Activated CD4-positive, alpha-beta T cell treated with anti-CD3 and anti-CD28 coated beads, Interleukin-2, amount 10 ng/mL, durations not matched to agents 7 days and 5 days (primary cell): ENCODE data around the gene OR10V1. TPM values are rescaled to one million over a fixed set of nuclear protein-coding genes. Genes with fewer than 3 reads are reported as not detected.

ENCODE experiments used
- CTCF ChIA-PET: fragments of 350-600 bp; sonication (Branson Sonifier 250); formaldehyde crosslinking; loops from one replicate; lab custom pipeline; 2021; ENCODE audit warnings: antibody characterized with exemption; lab: Charles Lee
- POLR2A ChIA-PET: fragments of 350-600 bp; sonication (Branson Sonifier 250); formaldehyde crosslinking; loops from one replicate; lab custom pipeline; 2021; ENCODE audit warnings: antibody characterized with exemption; lab: Charles Lee
- DNase-seq: peaks from one replicate; pipeline ENCODE4 v3.0.0-alpha.2; 2020
- H3K27ac Mint-ChIP-seq: one replicate; pipeline ENCODE4 v1.8.0; 2021; ENCODE audit warnings: mild to moderate bottlenecking, moderate library complexity, mixed read lengths
- H3K27me3 Mint-ChIP-seq: one replicate; pipeline ENCODE4 v1.8.0; 2021; ENCODE audit warnings: mixed read lengths
- H3K36me3 Mint-ChIP-seq: one replicate; pipeline ENCODE4 v1.8.0; 2021; ENCODE audit warnings: low read depth, mixed read lengths
- H3K4me1 Mint-ChIP-seq: one replicate; pipeline ENCODE4 v1.8.0; 2021; ENCODE audit warnings: mixed read lengths
- H3K4me3 Mint-ChIP-seq: one replicate; pipeline ENCODE4 v1.8.0; 2021; ENCODE audit warnings: mild to moderate bottlenecking, moderate library complexity, mixed read lengths
- H3K9me3 Mint-ChIP-seq: one replicate; pipeline ENCODE4 v1.8.0; 2021; ENCODE audit warnings: mixed read lengths
- total RNA-seq, 2 experiments: library from RNA; stranded (reverse); gene quantifications; one replicate each; pipeline ENCODE4 v1.2.3, GENCODE V29; 2021

Gene OR10V1
- total RNA-seq, 2 experiments from 2014 or later, result not detected

DNA sequence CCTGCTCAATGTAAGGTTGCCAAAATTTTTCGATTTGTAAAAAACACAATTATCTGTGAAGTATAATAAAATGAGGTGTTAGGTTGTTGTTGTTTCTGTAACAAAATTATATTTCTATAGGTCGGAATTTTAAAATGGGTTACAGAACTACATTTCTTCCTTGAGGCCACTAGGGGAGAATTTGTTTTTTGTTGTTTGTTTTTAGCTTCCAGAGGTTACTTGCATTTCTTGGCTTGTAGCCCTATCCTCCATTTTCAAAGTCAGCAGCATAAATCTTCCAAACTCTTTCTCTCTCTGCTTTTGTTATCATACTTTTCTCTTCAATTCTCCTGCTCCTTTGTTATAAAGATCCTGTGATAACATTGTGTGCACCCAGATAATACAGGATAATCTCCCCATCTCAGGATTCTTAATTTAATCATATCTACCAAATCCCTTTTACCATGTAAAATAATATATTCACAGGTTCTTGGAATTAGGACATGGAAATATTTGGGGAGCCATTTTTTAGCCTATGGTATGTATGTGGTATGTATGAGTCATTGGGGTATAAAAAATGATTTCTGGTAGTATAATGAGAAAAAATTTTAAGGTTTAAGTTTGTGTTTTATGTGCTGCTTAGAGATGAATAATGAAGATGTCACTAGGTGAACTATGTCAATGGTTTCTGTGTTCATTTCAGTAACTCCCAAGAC lies 35.4 kb downstream of the OR10V1 start:
- POLR2A ChIA-PET, result no interaction called here
- CTCF ChIA-PET, result interaction anchor here (1.2 kb wide), 1 partner anchor 10 kb away, joined by 3 read pairs; the partner anchor contains the start of gene PATL1
- Mint-ChIP-seq H3K27me3 (no peaks in the 10 kb centered on the region), H3K4me3 (no peak overlapping the region), H3K27ac (no peak overlapping the region), H3K9me3 (no peaks in the 10 kb centered on the region), H3K36me3 (no peaks in the 10 kb centered on the region), H3K4me1 (no peaks in the 10 kb centered on the region)
- no peak for DNase-seq

DNA sequence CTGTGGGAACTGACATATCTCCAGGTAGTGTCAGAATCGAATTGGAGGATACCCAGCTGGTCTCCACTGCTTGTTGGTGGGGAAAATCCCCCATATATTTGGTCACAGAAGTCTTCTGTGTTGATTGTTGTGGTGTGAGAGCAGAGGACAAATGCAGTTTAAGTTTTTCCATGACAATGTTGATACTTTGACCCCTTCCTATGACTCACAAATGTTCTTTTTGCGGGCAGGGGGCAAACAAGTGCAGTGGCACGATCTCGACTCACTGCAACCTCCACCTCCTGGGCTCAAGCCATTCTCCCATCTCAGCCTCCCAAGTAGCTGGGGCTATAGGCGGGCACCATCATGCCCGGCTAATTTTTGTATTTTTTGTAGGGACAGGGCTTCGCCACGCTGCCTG lies 37.4 kb downstream of the OR10V1 start:
- CTCF ChIA-PET, result no interaction called here
- no peaks in the 10 kb centered on the region for H3K36me3 Mint-ChIP-seq
- POLR2A ChIA-PET, result no interaction called here
- no peak overlapping the region for H3K4me3 Mint-ChIP-seq
- no peaks in the 10 kb centered on the region for H3K9me3 Mint-ChIP-seq
- no peak for DNase-seq
- H3K27ac Mint-ChIP-seq, result no peak overlapping the region
- no peaks in the 10 kb centered on the region for H3K4me1 Mint-ChIP-seq
- no peaks in the 10 kb centered on the region for H3K27me3 Mint-ChIP-seq

DNA sequence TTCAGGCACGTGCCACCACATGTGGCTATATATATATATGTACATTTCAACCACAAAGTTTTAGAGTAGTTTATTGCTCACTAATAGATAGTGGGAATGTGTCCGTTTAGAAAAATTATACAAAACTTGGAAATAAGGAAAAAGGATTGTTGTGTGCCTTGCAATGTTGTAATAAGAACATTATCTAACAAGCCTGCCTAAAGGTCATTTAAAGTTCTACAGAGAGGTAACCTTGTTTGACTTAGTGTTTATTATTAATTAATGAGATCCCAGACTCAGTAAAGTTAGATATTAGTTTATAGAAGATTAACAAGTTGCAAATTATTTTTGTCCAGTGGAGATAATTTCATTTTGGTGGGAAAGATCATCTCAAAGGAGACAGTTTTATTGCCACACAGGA lies 39.4 kb downstream of the OR10V1 start:
- DNase-seq, result no peak
- CTCF ChIA-PET, result no interaction called here
- H3K4me1 Mint-ChIP-seq, result peaks cover 10% of the 10 kb centered on the region
- H3K9me3 Mint-ChIP-seq, result no peaks in the 10 kb centered on the region
- POLR2A ChIA-PET, result no interaction called here
- H3K27me3 Mint-ChIP-seq, result no peaks in the 10 kb centered on the region
- H3K4me3 Mint-ChIP-seq, result no peak overlapping the region
- no peak overlapping the region for H3K27ac Mint-ChIP-seq
- H3K36me3 Mint-ChIP-seq, result no peaks in the 10 kb centered on the region

DNA sequence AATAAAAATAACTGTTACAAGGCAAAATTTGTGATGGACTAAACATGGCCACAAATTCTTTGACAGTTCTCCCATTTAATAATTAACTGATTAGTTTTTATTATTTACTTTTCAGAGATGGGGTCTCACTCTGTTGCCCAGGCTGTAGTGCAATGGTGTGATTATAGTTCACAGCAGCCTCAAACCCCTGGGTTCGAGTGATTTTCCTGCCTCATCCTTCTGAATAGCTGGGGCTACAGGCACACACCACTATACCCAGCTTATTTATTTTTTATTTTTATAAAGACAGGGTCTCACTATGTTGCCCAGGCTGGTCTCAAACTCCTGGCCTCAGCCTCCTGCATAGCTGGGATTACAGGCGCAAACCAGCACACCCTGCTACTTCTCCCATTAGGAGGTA lies 40.4 kb downstream of the OR10V1 start:
- CTCF ChIA-PET, result interaction anchor here (0.6 to 1.1 kb wide), 2 partner anchors 12 to 158 kb away, joined by 3 read pairs; no protein-coding TSS in a partner anchor
- no peaks in the 10 kb centered on the region for H3K27me3 Mint-ChIP-seq

DNA sequence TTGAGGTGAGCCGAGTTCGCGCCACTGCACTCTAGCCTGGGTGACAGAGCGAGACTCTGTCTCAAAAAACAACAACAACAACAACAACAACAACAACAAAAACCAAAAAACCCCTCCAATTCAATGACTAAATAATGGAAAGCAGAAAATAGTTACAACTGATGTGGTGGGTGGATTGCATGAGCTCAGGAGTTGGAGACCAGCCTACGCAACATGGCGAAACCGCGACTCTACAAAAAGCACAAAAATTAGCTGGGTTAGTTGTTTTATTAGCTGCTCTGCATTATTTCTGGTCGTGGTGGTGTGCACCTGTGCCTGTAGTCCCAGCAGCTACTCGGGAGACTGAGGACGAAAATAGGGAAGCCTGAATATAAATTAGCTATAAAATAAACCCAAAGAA lies 42.2 kb downstream of the OR10V1 start:
- POLR2A ChIA-PET, result interaction anchor here (0.6 kb wide), 1 partner anchor 197 kb away, joined by 3 read pairs; no protein-coding TSS in a partner anchor
- H3K36me3 Mint-ChIP-seq, result peaks cover 9% of the 10 kb centered on the region

More for the DNA sequence above, 40.4 kb downstream of the OR10V1 start:
- Mint-ChIP-seq H3K36me3 (no peaks in the 10 kb centered on the region), H3K9me3 (no peaks in the 10 kb centered on the region), H3K27ac (no peak overlapping the region), H3K4me1 (peaks cover 10% of the 10 kb centered on the region), H3K4me3 (no peak overlapping the region)
- no peak for DNase-seq
- POLR2A ChIA-PET, result no interaction called here

DNA sequence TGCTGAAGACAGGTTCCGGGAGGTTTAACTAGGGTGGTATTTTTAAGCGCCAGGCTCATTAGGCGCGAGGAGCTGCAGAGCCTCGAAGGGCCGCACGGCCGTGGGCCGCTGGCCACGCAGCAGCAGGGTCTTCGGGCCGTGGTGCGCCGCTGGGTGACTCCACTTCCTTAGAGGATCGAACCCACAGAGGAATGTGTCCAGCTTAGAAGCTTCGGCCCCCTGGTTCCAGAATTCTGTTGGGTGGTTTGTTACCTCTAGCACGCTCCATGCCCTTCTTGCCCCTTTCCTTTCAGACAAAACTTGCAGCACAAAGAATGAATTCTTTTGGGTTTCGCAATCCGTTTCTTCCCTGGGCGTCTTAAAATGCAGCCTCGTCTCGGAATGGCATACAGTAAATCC lies 44.0 kb downstream of the OR10V1 start:
- H3K27me3 Mint-ChIP-seq, result no peaks in the 10 kb centered on the region
- peaks cover 36% of the 10 kb centered on the region for H3K4me1 Mint-ChIP-seq
- POLR2A ChIA-PET, result interaction anchor here (0.6 kb wide), 1 partner anchor 54 kb away, joined by 4 read pairs; no protein-coding TSS in a partner anchor
- peaks cover 23% of the 10 kb centered on the region for H3K36me3 Mint-ChIP-seq
- peak overlapping the region; percentile 98 for H3K27ac Mint-ChIP-seq
- peak overlapping the region; percentile 89 for H3K4me3 Mint-ChIP-seq
- no peaks in the 10 kb centered on the region for H3K9me3 Mint-ChIP-seq
- CTCF ChIA-PET, result interaction anchor here (1.0 to 1.6 kb wide), 9 partner anchors 44 to 112 kb away, joined by 3 to 10 read pairs (median 3); partner anchors contain the start of gene OSBP
- no peak for DNase-seq

More for the DNA sequence above, 42.2 kb downstream of the OR10V1 start:
- CTCF ChIA-PET, result interaction anchor here (0.7 to 1.1 kb wide), 2 partner anchors 11 to 106 kb away, joined by 3 to 4 read pairs; no protein-coding TSS in a partner anchor
- Mint-ChIP-seq H3K27ac (no peak overlapping the region), H3K4me1 (peaks cover 26% of the 10 kb centered on the region), H3K27me3 (no peaks in the 10 kb centered on the region), H3K9me3 (no peaks in the 10 kb centered on the region), H3K4me3 (no peak overlapping the region)
- no peak for DNase-seq

DNA sequence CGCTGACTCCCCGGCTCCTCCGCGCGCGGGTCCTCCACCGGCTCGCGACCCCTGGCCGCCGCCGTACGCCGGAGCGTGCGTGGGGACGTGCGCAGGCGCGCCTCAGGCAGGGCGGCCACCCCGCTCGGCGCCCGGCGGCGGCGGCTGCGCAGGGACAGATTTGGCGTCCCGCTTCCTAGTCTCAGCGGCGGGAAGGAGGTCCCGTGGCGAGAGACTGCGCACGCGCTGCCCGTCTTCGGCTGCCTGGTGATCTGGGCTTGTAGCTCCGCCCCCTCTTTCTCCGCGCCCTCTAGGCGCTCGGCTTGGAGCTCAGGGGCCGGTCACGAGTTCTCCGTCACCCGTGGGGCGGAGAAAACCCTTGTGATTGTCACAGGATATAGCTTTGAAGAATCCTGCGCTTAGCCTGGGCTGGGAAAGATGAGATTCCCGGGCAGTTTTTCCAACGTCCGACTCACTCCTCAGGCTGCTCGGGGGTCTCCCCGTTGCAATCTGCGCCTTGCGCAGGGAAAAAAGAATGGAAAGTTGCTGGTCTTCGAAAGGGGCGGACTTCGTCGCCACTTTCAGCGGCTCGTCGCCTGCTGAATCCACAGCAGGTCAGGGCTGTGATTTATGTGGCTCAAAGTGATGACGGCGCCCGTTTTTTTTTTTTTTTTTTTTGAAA lies 44.6 kb downstream of the OR10V1 start, which contains the start of gene PATL1:
PATL1 (minus strand) TSS at position 88 of the 661 bp plus-strand sequence. CDS start 142 bp downstream, outside the sequence.
- Mint-ChIP-seq H3K27ac (peak within 1 kb of the TSS; percentile 98), H3K36me3 (peaks cover 27% of the 10 kb centered on the region), H3K4me3 (peak within 1 kb of the TSS; percentile 89), H3K4me1 (peaks cover 38% of the 10 kb centered on the region), H3K9me3 (no peaks in the 10 kb centered on the region), H3K27me3 (no peaks in the 10 kb centered on the region)
- CTCF ChIA-PET, result interaction anchor here (0.7 to 1.6 kb wide), 14 partner anchors 9 to 121 kb away, joined by 3 to 10 read pairs (median 3); partner anchors contain the start of gene OSBP
- peak; percentile 99 for DNase-seq
- POLR2A ChIA-PET, result interaction anchor here (0.5 to 0.6 kb wide), 2 partner anchors 53 to 582 kb away, joined by 4 to 6 read pairs; no protein-coding TSS in a partner anchor

DNA sequence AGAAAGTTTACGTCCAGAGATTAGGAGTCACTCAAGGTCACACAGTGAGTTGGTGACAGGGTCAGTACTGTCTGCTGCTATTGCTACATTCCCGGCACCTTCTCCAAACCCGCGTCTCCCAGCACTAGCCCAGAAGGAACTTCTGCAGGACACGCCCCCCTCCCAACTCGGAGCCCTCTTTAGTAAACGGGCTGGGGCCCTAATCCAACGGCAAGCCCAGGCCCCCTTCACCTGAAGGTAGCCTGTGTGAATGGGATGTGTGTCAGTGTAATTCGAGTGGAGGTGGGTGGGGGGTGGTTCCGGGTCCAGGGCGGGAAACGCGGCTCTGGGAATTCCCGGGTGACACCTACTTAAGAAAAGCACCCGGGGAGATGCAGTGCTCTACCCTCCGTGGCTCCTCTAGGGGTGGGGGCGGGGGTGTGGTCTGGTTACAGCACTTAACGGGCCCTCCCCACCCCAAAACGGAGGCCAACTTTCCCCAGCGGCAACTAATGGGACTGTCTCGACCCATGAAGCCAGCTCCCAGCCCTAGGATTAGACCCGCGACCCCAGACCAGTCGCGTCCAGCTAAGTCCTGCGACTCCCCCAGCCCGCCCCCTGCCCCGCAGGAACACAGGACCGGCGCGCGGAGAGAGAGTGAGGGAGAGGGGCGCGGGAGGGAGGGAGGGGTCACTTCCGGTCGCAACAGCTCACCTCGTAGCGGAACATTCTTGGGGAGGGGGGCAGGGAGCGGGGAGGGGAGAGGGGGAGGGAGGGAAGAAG lies 45.3 kb downstream of the OR10V1 start:
- ChIA-PET POLR2A (interaction anchor here (0.5 kb wide), 1 partner anchor 583 kb away, joined by 6 read pairs; no protein-coding TSS in a partner anchor), CTCF (interaction anchor here (0.6 to 1.6 kb wide), 14 partner anchors 9 to 206 kb away, joined by 3 to 10 read pairs (median 3); no protein-coding TSS in a partner anchor)
- Mint-ChIP-seq H3K4me3 (peak overlapping the region; percentile 89), H3K9me3 (no peaks in the 10 kb centered on the region), H3K36me3 (peaks cover 32% of the 10 kb centered on the region), H3K27ac (peak overlapping the region; percentile 97), H3K27me3 (no peaks in the 10 kb centered on the region), H3K4me1 (peaks cover 41% of the 10 kb centered on the region)
- no peak for DNase-seq

DNA sequence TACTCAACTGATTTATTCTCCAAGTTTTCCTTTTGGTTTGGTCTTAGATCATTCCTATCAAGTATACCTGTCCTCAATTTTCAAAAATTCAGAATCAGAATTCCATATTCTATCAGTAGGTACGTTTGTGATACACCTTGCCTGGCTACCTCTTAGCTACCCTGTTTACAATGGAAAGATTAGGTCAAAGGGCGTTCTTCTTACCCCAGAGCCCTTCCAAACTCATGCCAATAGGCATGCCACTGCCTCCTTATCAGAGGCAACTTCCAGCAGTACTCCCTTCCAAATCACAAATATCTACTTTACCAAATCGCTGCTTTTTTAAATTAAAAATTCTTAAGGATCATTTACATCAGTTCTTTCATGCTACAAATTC lies 45.8 kb downstream of the OR10V1 start:
- H3K36me3 Mint-ChIP-seq, result peaks cover 37% of the 10 kb centered on the region

DNA sequence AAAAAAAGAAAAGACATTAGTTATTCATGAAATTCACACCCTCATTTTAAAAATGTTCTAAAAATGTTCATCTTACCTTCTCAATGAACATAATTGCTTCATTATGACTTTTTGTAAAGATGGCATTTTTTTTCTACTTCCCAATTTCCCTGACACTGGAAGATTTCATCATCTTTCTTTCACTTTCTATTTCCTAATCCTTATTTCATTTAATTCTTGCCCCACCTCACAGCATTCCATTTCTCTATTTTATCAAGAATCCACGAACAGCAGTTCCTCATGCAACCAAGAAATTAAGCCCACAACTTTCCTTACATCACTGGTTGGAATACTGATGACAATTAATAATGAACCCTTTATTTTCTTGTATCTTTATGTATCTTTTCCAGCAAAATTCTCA lies 46.7 kb downstream of the OR10V1 start:
- Mint-ChIP-seq H3K4me3 (peak overlapping the region; percentile 89), H3K27ac (peak overlapping the region; percentile 97), H3K4me1 (peaks cover 48% of the 10 kb centered on the region), H3K36me3 (peaks cover 40% of the 10 kb centered on the region), H3K9me3 (no peaks in the 10 kb centered on the region), H3K27me3 (no peaks in the 10 kb centered on the region)
- no peak for DNase-seq
- CTCF ChIA-PET, result interaction anchor here (0.5 kb wide), 1 partner anchor 154 kb away, joined by 3 read pairs; no protein-coding TSS in a partner anchor
- POLR2A ChIA-PET, result no interaction called here

More for the DNA sequence above, 45.8 kb downstream of the OR10V1 start:
- H3K9me3 Mint-ChIP-seq, result no peaks in the 10 kb centered on the region
- H3K4me3 Mint-ChIP-seq, result peak overlapping the region; percentile 89
- H3K27ac Mint-ChIP-seq, result peak overlapping the region; percentile 97
- POLR2A ChIA-PET, result no interaction called here
- no peaks in the 10 kb centered on the region for H3K27me3 Mint-ChIP-seq
- CTCF ChIA-PET, result interaction anchor here (0.6 kb wide), 1 partner anchor 205 kb away, joined by 3 read pairs; no protein-coding TSS in a partner anchor
- H3K4me1 Mint-ChIP-seq, result peaks cover 46% of the 10 kb centered on the region
- DNase-seq, result no peak
